ENCODE results near the gene SESN2.

SESN2 gene

GRCh38 chr1:28249866-28250295, 9.4 kb upstream of the SESN2 start:
- no peak for DNase-seq

DNA sequence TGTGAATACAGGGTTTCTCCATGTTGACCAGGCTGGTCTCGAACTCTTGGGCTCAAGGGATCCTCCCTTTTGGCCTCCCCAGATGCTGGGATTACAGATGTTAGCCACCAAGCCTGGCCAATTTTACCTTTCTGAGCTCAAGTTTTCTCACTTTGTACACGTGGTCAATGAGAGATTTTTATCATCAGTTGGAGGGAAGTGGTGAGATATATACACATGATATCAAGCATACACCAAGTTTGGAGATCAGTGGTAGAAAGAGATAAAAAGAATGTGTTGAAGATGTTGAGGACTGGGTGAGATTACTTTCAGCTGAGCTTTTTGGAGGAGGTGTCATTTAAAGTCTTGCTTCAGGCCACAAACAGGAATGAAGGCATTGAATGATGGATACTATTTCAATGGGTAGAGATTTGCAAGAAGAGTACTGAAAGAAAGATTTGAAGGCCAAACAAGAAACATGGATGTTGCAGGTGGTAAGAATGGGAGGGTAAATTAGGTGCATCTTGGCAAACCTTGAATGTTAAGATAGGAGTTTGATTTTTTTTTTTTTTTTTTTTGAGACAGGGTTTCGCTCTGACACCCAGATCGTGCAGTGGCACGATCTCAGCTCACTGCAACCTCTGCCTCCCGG, 3.0 kb upstream of the SESN2 start:
- no peak for DNase-seq

DNA sequence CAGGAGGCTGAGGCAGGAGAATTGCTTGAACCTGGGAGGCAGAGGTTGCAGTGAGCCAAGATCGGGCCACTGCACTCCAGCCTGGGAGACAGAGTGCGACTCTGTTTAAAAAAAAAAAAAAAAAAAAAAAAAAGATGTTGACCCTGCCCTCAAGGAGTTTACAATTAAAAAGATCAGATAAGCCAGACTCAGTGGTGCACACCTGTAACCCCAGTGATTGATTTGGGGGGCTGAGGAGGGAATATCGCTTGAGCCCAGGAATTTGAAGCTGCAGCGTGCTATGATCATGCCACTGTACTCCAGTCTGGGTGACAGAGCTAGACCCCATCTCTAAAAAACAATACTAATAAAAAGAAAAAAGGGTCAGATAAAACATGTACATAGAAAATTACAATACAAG, 1.6 kb upstream of the SESN2 start:
- DNase-seq: no peak

- DNase-seq: no peak
Measured at GRCh38 chr1:28258628-28259251, 578 bp upstream of the SESN2 start.

GRCh38 chr1:28259934-28260802, 850 bp downstream of the SESN2 start:
- peak; percentile 52 for DNase-seq

GRCh38 chr1:28260803-28261174, 1.5 kb downstream of the SESN2 start:
- no peak for DNase-seq

GRCh38 chr1:28264897-28265296, 5.6 kb downstream of the SESN2 start:
- DNase-seq: no peak

DNA sequence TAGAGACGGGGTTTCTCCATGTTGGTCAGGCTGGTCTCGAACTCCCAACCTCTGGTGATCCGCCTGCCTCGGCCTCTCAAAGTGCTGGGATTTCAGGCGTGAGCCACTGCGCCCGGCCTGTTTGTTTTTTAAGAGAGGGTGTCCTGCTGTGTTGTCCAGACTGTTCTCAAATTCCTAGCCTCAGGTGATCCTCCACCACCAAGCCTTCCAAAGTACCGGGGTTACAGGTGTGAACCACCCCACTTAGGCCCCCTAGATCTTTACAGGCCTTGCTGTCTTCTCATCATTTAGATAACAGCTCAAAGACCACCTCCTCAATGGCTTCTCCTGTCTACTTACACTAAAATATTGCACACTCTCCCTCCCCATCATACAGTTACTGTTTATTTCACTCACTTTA, 6.3 kb downstream of the SESN2 start:
- DNase-seq: no peak

GRCh38 chr1:28266920-28267322, 7.6 kb downstream of the SESN2 start:
- DNase-seq: no peak

DNA sequence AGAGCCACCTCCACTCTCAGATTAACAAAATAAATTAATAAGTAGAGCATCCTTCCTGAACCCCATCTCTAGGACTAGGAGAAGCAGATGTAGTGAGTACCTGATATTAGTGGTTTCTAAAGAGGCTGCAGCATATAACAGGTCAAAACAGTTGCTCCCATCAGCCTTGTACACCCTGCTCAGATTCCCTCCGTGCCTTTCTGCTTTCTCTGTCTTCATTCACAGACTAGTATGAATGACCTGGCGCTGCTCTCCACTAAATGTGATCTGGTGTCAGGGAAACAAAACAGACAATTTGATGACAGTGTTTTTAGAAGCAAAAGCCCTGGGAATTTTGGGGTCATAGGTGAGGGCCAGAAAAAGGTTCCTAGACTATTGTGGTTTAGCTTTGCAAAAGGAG, 8.3 kb downstream of the SESN2 start:
- DNase-seq: no peak

- no peak for DNase-seq
Measured at GRCh38 chr1:28269529-28269928, 10.2 kb downstream of the SESN2 start.

DNA sequence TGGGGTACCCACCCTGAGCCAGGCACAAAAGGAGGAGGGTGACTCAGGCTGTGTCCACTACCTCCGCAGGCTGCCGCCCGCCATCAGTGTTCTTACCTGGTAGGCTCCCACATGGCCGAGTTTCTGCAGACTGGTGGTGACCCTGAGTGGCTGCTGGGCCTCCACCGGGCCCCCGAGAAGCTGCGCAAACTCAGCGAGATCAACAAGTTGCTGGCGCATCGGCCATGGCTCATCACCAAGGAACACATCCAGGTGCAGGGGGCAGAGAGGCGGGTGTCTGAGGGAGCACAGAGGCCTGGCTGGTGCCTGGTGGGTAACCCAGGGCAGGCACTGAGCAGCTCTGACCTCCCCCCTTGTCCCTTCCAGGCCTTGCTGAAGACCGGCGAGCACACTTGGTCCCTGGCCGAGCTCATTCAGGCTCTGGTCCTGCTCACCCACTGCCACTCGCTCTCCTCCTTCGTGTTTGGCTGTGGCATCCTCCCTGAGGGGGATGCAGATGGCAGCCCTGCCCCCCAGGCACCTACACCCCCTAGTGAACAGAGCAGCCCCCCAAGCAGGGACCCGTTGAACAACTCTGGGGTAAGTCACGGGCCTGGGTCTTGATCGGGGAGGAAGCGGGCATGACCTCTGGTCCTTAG, 13.0 kb downstream of the SESN2 start:
- DNase-seq: no peak

GRCh38 chr1:28273216-28273860, 14.0 kb downstream of the SESN2 start:
- DNase-seq: no peak

GRCh38 chr1:28278763-28279162, 19.4 kb downstream of the SESN2 start:
- DNase-seq: no peak

GRCh38 chr1:28279721-28280120, 20.4 kb downstream of the SESN2 start:
- DNase-seq: no peak

- no peak for DNase-seq
Measured at GRCh38 chr1:28280501-28280900, 21.2 kb downstream of the SESN2 start.

- DNase-seq: no peak
Measured at GRCh38 chr1:28280977-28281381, 21.7 kb downstream of the SESN2 start.

GRCh38 chr1:28281608-28282425, 22.5 kb downstream of the SESN2 start:
- DNase-seq: no peak

- DNase-seq: no peak
Measured at GRCh38 chr1:28282426-28283407, 23.4 kb downstream of the SESN2 start.

DNA sequence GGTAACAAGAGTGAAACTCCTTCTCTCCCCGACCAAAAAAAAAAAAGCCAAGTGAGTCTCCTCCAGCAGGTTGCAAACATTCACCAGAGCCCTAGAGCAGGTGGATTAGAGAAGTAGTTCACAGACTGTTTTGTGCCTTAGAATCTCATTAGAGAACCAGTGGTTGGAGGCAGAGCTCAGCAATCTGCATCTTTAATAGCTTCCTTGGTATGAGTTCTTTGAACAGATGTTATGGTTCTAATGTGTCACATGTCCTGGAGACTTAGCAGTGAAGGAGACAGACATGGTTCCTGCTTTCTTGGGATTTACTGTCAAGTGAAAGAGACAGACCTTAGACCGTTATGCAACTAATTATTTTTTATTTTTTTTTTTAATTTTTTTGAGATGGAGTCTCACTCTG, 26.8 kb downstream of the SESN2 start:
- no peak for DNase-seq

DNA sequence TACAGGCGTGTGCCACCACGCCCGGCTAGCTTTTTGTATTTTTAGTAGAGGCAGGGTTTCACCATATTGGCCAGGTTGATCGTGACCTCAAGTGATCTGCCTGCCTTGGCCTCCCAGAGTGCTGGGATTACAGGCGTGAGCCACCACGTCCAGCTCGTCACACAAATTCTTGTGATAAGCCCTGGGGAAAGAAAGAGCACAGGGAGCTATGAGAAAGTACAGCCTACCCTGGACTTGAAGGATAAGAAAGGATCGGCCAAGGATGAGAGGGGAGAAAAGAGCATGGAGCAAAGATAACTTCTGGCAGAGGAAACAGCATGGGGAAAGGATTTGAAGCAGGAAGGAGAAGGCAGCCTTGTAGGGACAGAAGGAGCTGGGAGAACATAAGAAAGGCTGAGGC, 29.2 kb downstream of the SESN2 start:
- no peak for DNase-seq
